ENCODE measurements around the gene CAMTA1. TPM values are rescaled to one million over a fixed set of nuclear protein-coding genes. Genes with fewer than 3 reads are reported as not detected.

The CAMTA1 gene
- total and polyA plus RNA-seq, 4 donors = 48.1 to 140 (median 52.3) TPM

GRCh38 chr1:7621334-7622219 lies 836.3 kb downstream of the CAMTA1 start:
- peaks cover 0 to 9% (median 2%) of the 10 kb centered on the region in 3 donors for H3K27me3 ChIP-seq (ENCODE audit: control insufficient read depth in 3 of 3, insufficient read depth in 3 of 3, low read length in 2 of 3)
- H3K4me3 ChIP-seq = no peak overlapping the region
- H3K27ac ChIP-seq (ENCODE audit: low read depth in 1 of 2, low read length in 1 of 2) = no peak overlapping the region
- no peak for DNase-seq
- no peaks in the 10 kb centered on the region for H3K9me3 ChIP-seq (ENCODE audit: control insufficient read depth in 4 of 4, insufficient read depth in 3 of 4, low read length in 3 of 4)
- TF ChIP-seq, protein P1, sequence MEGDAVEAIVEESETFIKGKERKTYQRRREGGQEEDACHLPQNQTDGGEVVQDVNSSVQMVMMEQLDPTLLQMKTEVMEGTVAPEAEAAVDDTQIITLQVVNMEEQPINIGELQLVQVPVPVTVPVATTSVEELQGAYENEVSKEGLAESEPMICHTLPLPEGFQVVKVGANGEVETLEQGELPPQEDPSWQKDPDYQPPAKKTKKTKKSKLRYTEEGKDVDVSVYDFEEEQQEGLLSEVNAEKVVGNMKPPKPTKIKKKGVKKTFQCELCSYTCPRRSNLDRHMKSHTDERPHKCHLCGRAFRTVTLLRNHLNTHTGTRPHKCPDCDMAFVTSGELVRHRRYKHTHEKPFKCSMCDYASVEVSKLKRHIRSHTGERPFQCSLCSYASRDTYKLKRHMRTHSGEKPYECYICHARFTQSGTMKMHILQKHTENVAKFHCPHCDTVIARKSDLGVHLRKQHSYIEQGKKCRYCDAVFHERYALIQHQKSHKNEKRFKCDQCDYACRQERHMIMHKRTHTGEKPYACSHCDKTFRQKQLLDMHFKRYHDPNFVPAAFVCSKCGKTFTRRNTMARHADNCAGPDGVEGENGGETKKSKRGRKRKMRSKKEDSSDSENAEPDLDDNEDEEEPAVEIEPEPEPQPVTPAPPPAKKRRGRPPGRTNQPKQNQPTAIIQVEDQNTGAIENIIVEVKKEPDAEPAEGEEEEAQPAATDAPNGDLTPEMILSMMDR (IDR thresholded peaks at IDR 0.05; ENCODE audit: control extremely low read depth, extremely low read depth) = no peak
- no peaks in the 10 kb centered on the region for H3K36me3 ChIP-seq (ENCODE audit: control insufficient read depth in 4 of 4, insufficient read depth in 4 of 4, low read length in 4 of 4)
- 42 to 61% methylated on average over 24 of the region's 24 CpGs for WGBS, 2 donors
- H3K9ac ChIP-seq (ENCODE audit: insufficient read depth in 1 of 2, low read length in 2 of 2) = no peak overlapping the region
- ATAC-seq (ENCODE audit: insufficient read depth, low FRiP score) = no peak
- H3K4me1 ChIP-seq (ENCODE audit: control insufficient read depth in 5 of 5, insufficient read depth in 5 of 5, low read length in 5 of 5) = peaks cover 0 to 4% (median 0%) of the 10 kb centered on the region in 5 donors

DNA sequence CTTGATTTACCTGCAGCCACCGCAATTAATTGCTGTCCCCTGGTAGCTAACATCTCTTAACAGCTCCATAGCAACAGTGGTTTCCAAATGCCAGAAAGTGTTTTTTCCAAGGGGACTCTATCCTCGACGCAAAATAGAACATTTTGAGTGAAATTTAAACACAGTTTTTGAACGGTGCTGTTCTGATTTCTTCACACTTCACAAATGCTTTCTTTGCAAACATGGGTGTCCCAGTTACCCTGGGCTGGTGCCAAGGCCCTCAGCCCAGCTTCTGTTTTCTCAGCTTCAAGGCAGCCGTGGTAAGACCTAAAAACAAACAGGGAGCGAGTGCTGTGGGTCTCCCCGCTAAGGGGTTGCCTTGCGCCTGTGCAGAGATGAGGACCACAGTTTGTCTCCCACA lies 838.6 kb downstream of the CAMTA1 start:
- H3K27me3 ChIP-seq (ENCODE audit: control insufficient read depth in 3 of 3, insufficient read depth in 3 of 3, low read length in 2 of 3) = peaks cover 0 to 11% (median 0%) of the 10 kb centered on the region in 3 donors
- no peaks in the 10 kb centered on the region for H3K9me3 ChIP-seq (ENCODE audit: control insufficient read depth in 4 of 4, insufficient read depth in 3 of 4, low read length in 3 of 4)
- DNase-seq (no peak), ATAC-seq (ENCODE audit: insufficient read depth, low FRiP score) (no peak)
- peaks cover 0 to 4% (median 0%) of the 10 kb centered on the region in 5 donors for H3K4me1 ChIP-seq (ENCODE audit: control insufficient read depth in 5 of 5, insufficient read depth in 5 of 5, low read length in 5 of 5)
- no peaks in the 10 kb centered on the region for H3K36me3 ChIP-seq (ENCODE audit: control insufficient read depth in 4 of 4, insufficient read depth in 4 of 4, low read length in 4 of 4)
- H3K9ac ChIP-seq (ENCODE audit: insufficient read depth in 1 of 2, low read length in 2 of 2) = no peak overlapping the region
- WGBS, 2 donors = 70 to 75% methylated on average over 8 of the region's 8 CpGs
- TF ChIP-seq, protein P1 (IDR thresholded peaks at IDR 0.05; ENCODE audit: control extremely low read depth, extremely low read depth) = no peak
- H3K4me3 ChIP-seq = no peak overlapping the region
- no peak overlapping the region for H3K27ac ChIP-seq (ENCODE audit: low read depth in 1 of 2, low read length in 1 of 2)

DNA sequence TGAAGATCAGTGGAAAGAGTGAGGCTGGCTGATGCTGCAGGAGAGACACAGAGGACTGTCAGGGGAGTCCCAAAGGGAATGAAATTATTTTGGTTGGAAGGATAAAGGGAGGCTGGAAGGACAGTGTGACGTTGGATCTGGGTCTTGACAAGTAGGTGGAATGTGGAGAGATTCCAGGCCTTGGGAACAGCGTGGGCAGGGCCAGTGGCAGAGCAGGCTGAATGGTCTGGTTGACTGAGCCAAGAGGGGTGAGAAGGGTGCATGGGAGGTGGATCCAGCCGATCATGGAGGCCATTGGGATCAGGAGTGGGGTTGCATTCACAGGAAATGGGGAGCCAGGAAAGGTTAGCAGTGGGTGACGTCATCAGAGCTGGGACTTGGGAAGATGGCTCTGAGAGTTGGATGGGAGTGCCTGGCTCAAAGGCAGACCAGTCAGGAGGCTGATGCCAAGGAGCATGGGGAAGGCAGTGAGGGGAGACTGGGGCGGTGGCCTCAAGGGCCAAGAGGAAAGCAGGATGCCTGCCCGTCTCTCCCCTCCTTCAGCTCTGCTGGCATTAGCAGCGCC lies 839.6 kb downstream of the CAMTA1 start:
- TF ChIP-seq, protein P1 (IDR thresholded peaks at IDR 0.05; ENCODE audit: control extremely low read depth, extremely low read depth) = no peak
- ATAC-seq (ENCODE audit: insufficient read depth, low FRiP score) (no peak), DNase-seq (no peak)
- Histone ChIP-seq H3K27me3 (ENCODE audit: control insufficient read depth in 3 of 3, insufficient read depth in 3 of 3, low read length in 2 of 3) (peaks cover 0 to 11% (median 0%) of the 10 kb centered on the region in 3 donors), H3K36me3 (ENCODE audit: control insufficient read depth in 4 of 4, insufficient read depth in 4 of 4, low read length in 4 of 4) (no peaks in the 10 kb centered on the region), H3K27ac (ENCODE audit: low read depth in 1 of 2, low read length in 1 of 2) (no peak overlapping the region), H3K4me1 (ENCODE audit: control insufficient read depth in 5 of 5, insufficient read depth in 5 of 5, low read length in 5 of 5) (peaks cover 0 to 3% (median 2%) of the 10 kb centered on the region in 5 donors), H3K9ac (ENCODE audit: insufficient read depth in 1 of 2, low read length in 2 of 2) (no peak overlapping the region), H3K9me3 (ENCODE audit: control insufficient read depth in 4 of 4, insufficient read depth in 3 of 4, low read length in 3 of 4) (no peaks in the 10 kb centered on the region), H3K4me3 (no peak overlapping the region)
- 83 to 91% methylated on average over 7 of the region's 7 CpGs for WGBS, 2 donors

All from lung (tissue), 12 donors.